Measurements from ENCODE around the gene BCAR3. TPM values are rescaled to one million over a fixed set of nuclear protein-coding genes. Genes with fewer than 3 reads are reported as not detected.

Gene BCAR3
- total RNA-seq, 4 donors from 2014 or later: 29.6 to 46.7 (median 37.0) TPM

DNA sequence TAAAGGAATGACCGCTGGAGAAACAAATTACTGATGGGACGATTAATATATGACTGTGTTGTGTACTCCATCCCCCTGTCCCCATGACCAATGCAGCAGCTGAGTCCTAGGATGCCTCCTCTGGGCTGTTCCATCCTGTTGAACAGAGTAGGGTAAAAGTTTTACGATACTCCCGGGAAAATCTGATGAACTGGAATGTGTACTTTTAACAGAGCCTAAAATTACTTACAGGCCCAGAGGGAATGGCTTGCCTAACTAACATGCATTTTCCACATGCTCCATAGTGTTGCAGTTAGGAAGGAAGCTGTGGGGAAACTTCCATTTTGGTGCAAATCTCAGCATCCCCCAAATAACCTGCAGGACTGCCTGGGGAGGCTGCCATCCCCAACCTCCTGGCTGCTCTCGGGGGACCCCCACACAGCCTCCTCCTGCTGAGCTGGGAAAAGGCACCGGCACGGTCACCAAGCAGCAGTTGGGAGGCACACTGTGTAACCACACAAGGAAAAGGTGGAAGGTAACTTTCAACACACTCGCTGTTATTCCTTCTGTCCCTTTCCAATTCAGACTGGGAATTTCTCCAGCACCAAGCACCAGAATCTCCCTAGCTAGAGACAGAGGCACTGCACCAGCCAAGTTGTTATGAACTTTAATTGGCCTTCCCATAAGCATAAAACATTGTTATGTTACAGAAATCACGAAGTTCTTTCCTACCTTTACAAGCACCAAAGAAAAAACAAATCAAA is 97.2 kb downstream of the BCAR3 start:
- Histone ChIP-seq H3K4me3 (replicated peaks in 1 of 3) (no peak overlapping the region), H3K9me3 (no peaks in the 10 kb centered on the region), H3K27me3 (no peaks in the 10 kb centered on the region), H3K36me3 (peaks cover 16 to 29% of the 10 kb centered on the region in 2 donors), H3K4me1 (peaks cover 23 to 43% of the 10 kb centered on the region in 2 donors), H3K27ac (peak overlapping the region; percentile 86 to 90 (median 86))
- no peak for TF ChIP-seq POLR2A (IDR thresholded peaks at IDR 0.05)
- TF ChIP-seq, protein P1, sequence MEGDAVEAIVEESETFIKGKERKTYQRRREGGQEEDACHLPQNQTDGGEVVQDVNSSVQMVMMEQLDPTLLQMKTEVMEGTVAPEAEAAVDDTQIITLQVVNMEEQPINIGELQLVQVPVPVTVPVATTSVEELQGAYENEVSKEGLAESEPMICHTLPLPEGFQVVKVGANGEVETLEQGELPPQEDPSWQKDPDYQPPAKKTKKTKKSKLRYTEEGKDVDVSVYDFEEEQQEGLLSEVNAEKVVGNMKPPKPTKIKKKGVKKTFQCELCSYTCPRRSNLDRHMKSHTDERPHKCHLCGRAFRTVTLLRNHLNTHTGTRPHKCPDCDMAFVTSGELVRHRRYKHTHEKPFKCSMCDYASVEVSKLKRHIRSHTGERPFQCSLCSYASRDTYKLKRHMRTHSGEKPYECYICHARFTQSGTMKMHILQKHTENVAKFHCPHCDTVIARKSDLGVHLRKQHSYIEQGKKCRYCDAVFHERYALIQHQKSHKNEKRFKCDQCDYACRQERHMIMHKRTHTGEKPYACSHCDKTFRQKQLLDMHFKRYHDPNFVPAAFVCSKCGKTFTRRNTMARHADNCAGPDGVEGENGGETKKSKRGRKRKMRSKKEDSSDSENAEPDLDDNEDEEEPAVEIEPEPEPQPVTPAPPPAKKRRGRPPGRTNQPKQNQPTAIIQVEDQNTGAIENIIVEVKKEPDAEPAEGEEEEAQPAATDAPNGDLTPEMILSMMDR (IDR thresholded peaks at IDR 0.05): peak in 2 of 6 experiments; percentile 19 to 46
- intact Hi-C loops (cut with DNase I): no loop called here
- peak; percentile 36 to 38 for DNase-seq
- WGBS, 2 donors: 27 to 34% methylated on average over 9 of the region's 9 CpGs

DNA sequence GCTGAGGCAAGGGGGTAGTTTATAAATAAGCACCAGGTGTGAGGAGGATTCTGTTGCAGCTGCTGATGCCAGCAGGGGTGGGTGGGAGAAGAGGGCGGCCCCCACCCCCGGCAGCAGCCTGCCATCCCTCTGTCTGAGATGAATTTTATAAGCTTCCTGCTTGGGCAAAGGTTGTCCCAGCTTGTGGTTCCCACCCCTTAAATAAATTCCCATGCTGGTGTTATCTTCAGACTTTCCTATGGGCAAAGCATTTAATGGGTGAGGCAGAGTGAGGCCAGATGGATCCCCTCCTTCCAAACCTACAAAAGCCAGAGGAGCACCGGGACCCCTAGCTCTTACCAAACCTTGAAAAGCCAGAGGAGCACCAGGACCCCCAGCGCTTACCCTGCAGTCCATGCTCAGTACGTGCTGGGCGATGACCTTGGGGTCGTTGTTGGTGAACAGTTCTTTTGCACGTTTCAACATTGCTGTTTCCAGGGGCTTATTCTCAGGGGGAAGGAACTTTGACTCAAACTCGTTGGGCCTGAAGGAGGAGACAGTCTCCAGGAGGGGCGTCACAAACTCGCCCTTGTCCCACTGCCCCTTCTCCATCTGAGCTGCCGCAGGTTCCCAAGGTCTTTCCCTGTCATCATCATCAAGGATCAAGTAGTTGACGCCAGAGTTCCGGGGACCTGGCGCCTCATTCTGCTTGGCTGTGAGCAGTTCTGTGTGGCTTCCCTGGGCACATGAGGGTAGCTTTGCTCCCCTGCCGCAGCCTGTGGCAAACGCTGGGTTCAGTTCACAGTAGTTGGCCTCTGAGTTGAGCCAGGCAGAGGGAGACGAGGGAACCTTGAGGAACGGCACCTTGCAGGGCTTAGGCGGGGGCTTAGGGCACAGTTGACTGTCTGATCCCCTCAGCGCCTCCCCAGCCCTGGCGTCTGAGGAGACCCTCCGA is 99.5 kb downstream of the BCAR3 start:
- Histone ChIP-seq H3K27me3 (no peaks in the 10 kb centered on the region), H3K36me3 (peaks cover 8 to 18% of the 10 kb centered on the region in 2 donors), H3K4me3 (replicated peaks in 1 of 3) (no peak overlapping the region), H3K9me3 (no peaks in the 10 kb centered on the region), H3K27ac (peak overlapping the region in 2 of 3 donors; percentile 86), H3K4me1 (peaks cover 33 to 63% of the 10 kb centered on the region in 2 donors)
- DNase-seq: no peak
- TF ChIP-seq, protein P1 (IDR thresholded peaks at IDR 0.05): no peak
- no peak for TF ChIP-seq POLR2A (IDR thresholded peaks at IDR 0.05)
- 89 to 94% methylated on average over 22 to 23 of the region's 23 CpGs for WGBS, 2 donors
- intact Hi-C loops (cut with DNase I): no loop called here

DNA sequence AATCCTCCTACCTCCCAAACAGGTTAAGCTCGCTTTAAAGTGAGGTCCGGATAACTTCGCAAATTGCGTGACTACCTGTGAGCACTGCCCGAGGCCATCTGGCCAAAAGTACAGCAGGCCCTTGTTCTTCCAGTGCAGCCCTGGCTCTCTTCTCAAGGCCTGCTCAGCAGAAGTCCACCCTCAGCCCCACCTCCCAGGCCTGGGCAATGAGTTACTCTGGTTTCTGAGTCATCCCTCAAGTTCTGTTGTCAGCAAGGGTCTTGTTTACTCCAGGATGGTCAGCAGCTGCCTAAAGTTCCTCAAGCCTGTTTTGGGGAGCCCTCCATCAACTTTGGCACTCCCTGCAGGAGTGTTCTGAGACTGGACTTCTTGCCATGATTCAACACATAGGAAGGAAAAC is 101.7 kb downstream of the BCAR3 start:
- Histone ChIP-seq H3K4me1 (peaks cover 35 to 54% of the 10 kb centered on the region in 2 donors), H3K27me3 (no peaks in the 10 kb centered on the region), H3K36me3 (peaks cover 16 to 17% of the 10 kb centered on the region in 2 donors), H3K9me3 (no peaks in the 10 kb centered on the region), H3K27ac (peak overlapping the region in 2 of 3 donors; percentile 21 to 60), H3K4me3 (replicated peaks in 1 of 3) (no peak overlapping the region)
- no peak for TF ChIP-seq POLR2A (IDR thresholded peaks at IDR 0.05)
- TF ChIP-seq, protein P1 (IDR thresholded peaks at IDR 0.05): no peak
- no peak for DNase-seq
- intact Hi-C loops (cut with DNase I): no loop called here
- 92 to 93% methylated on average over 5 of the region's 5 CpGs for WGBS, 2 donors

DNA sequence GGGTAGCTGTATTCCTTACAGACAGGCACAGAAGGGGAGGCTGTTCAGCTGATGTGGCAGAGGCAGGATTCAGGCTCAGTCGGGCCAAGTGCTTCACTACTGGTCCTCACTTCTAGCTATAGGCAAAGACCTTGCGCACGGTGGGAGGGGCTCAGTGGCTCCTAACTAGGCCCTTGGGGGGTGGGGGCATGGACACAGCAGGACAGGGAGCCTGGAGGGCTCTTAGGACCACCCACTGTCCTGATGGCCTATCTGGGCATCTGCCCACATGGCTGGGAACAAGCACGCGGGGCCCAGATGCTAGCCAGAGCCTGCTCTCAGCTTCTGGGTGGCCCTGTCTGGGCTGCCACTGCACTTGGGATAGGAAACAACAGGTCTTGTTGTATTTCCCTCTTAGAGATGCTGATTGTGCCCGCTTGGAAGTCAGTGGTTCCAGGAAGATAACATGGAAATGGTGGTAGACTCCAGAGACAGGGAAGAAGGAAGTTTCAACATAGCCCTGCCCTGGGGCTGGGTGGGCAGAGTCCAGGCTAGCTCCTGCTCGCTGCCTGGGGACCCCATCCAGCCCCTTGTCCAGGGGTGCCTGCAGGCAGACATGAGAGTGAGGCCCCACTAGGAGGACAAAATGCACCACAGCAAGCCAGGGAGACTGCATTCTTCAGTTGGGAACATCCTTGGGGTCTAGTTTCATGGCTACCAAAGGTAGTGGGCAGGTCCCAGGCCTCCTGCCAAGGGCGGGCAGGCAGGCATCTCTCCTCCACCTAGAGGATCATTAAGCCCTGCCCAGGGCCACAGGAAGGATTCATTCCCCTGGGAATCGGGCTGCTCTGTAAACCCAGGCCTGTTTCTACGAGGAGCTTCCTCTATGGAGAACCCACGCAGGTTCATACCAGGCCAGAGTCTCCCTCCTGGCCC is 102.5 kb downstream of the BCAR3 start:
- Histone ChIP-seq H3K9me3 (no peaks in the 10 kb centered on the region), H3K27ac (peak overlapping the region in 2 of 3 donors; percentile 21 to 60), H3K4me3 (replicated peaks in 1 of 3) (no peak overlapping the region), H3K27me3 (no peaks in the 10 kb centered on the region), H3K36me3 (peaks cover 16 to 17% of the 10 kb centered on the region in 2 donors), H3K4me1 (peaks cover 27 to 47% of the 10 kb centered on the region in 2 donors)
- TF ChIP-seq, protein P1 (IDR thresholded peaks at IDR 0.05): no peak
- TF ChIP-seq POLR2A (IDR thresholded peaks at IDR 0.05): no peak
- intact Hi-C loops (cut with DNase I): no loop called here
- DNase-seq: no peak
- 96 to 97% methylated on average over 7 to 10 of the region's 11 CpGs for WGBS, 2 donors
